Stimulated activated CD4-positive, alpha-beta T cell treated with anti-CD3 and anti-CD28 coated beads, Interleukin-12 subunit alpha, Interleukin-12 subunit beta, amount 100 ng/mL, for 4 hours (primary cell): ENCODE data around the gene BUD23.
"Not testable (repeated sequence)": the region's sequence is repeated elsewhere in the genome, so short reads cannot be mapped to it uniquely, and the experiment has no call there.

Experiments
- DNase-seq: peaks from one replicate; pipeline ENCODE4 v3.0.0-alpha.2; 2020

The BUD23 gene

DNA sequence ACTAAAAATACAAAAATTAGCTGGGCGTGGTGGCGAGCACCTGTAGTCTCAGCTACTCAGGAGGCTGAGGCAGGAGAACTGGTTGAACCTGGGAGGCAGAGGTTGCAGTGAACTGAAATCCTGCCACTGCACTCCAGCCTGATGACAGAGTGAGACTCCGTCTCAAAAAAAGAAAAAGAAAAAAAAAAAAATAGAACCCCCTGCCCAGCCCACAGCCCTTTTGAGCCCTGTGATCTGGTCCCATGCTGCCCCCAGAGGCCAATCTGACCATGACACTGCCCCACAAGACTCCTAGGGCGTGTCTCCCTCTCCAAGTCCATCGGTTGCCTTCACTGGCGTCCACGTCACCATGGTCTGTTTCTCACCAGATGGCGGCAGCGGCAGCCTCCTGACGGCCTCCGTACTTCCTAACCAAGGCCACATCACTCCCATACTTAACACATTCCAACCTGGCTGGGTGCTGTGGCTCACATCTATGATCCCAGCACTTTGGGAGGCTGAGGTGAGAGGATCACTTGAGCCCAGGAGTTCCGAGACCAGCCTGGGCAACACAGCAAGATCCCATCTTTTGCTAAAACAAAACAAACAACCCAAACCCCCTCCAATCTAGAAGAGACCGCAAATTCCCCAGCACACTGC, 18.1 kb downstream of the BUD23 start:
- peak; percentile 31 for DNase-seq

DNA sequence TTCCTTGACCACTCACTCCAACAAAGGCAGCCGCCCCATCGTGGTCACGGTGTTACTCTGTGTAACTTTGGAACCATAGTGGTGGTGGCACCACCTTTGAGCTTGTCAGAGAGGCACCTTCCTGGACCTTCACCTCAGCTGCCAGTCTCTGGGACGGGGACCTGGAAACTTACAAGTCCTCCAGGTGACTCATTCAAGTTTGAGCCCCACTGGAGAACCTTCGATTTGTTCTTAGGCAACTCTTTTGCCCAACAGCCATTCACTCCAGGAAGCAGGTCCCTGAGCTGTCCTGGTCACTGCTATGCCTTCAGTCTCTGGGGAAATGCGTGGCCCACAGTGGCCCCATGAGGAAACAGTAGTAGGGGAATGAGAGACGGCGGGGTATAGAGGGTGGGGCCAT, 18.8 kb downstream of the BUD23 start:
- no peak for DNase-seq

DNA sequence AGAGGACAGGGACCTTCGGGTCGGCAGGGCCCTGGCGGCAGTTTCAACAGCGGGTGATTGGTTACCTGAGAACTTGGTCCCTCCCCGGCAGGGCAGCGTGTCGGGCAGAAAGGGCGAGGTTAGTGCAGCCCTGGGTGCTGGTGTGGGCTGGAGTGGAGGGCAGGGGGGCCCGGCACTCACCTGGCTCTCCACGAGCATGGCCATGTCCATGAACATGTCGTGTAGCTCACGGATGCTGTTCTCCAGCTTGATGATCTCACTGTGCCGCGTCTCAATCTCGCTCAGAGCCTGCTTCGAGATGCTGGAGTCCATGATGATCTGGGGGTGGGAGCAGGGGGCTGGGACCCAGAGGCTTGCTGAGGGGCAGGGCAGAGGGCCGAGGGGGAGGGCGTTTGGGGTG, 19.3 kb downstream of the BUD23 start:
- no peak for DNase-seq

DNA sequence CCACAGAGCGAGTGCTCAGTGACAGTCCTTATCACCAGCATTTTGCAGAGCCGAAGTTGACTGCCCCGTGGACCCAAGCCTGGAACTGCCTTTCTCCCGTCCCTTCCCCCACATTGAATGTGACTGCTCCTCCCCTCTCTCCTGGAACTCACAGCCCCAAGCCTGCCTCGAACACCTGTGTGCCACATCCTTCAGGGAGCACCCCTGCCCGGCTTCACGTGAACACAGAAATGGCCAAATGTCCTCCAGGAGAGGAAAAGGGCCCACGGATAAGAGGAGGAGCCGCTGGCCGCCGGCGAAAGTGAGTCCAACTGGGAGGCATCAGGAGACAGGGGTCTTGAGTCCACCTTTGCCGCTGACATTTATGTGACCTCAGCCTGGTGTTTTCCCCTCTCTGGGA, 19.8 kb downstream of the BUD23 start:
- no peak for DNase-seq

DNA sequence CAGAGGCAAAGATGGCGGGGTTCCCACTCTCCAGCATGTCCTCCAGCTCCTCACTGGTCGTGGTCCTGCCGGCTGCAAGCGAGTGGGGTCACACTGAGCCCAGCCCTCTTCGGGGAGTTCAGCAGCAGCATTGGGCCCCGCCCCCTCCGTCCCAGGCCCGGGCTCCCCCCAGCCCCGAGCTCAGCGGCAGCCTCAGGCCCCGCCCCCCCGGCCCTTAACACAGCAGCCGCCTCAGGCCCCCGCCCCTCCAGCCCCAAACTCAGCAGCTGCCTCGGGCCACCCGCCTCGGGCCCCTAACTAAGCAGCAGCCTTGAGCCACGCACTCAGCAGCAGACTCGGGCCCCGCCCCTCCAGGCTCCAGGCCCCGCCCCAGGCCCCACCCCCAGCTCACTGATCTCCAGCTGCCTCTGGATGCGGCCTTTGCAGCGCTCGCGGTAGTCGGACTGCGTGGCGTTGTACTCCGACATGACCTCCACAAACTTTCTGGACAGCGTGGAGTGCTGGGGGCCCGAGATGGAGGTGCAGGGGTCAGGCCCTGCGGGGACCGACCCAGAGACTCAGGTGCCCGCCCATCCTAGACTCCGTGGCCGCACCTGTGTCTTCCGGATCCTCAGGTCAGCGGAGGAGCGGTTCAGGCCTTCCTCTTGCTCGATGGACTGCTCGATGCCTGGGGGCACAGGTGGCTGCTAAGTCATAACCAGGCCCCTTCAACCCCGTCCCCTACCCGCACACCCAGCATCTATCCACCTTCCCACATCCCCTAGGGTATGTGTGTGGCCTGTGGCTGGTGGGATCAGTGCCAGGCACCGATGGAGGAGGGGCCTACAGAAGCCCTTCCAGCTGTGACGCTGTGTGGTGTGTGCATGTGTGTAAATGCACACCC, 20.6 kb downstream of the BUD23 start:
- peak; percentile 46 for DNase-seq

DNA sequence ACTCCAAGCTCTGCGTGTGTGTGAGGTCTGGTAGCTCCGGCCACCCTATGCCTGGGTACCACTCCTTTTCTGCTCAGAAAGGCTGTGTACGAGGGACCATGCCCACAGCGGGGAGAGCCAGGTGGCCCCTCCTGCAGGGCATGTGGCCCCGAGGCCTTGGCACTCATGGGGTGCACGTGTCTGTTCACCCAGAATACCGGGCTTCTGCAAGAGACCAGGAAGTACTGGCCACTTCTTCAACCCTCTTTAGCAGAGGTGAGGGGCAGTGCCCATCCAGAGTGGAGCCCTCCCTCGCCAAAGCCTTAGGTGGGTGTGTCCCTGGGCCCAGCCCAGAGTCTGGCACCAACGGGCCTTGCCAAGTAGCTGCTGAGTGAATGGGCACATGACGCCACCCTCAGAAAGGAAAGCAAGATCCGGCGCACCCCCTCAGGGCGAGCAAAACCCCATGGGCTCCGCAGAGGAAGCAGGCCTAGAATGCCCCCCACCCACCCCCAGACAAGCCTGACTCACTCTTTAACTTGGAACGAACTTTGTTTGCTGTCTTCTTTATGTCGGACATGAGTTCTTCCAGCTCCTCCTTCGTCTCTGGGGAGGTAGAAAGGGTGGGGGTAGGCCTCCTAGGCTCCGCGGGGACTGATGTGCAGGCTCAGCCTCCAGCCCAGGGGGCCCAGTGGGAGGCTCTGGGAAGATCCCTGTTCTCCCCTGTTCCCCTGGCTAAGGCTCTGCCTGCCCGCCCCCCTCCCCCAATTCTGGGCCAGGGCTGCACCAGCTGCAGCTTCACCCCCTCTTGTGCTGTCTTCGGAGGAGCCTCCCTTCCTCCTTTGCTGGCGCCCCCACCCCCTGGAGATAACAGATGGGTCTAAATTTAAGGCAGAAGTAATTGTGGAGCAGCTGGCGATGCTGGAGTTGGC, 21.5 kb downstream of the BUD23 start:
- no peak for DNase-seq

DNA sequence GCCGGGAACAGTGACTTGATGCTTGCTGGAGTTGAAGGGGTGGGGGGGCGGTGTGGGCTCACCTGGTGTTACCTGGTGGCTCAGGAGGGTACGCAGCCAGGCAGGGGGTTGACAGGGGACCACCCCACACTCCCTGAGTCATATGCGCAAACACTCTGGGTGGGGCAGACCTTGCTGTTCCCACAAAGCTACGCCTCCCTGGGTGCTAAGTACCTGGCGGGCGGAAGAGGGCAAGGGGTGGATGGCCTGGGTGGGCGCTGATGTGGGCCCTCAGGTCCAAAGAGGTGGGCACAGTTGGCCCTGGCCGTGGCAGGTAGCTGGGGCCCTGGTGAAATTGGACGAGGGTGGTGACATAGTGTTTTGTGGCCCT, 22.1 kb downstream of the BUD23 start:
- DNase-seq = no peak

DNA sequence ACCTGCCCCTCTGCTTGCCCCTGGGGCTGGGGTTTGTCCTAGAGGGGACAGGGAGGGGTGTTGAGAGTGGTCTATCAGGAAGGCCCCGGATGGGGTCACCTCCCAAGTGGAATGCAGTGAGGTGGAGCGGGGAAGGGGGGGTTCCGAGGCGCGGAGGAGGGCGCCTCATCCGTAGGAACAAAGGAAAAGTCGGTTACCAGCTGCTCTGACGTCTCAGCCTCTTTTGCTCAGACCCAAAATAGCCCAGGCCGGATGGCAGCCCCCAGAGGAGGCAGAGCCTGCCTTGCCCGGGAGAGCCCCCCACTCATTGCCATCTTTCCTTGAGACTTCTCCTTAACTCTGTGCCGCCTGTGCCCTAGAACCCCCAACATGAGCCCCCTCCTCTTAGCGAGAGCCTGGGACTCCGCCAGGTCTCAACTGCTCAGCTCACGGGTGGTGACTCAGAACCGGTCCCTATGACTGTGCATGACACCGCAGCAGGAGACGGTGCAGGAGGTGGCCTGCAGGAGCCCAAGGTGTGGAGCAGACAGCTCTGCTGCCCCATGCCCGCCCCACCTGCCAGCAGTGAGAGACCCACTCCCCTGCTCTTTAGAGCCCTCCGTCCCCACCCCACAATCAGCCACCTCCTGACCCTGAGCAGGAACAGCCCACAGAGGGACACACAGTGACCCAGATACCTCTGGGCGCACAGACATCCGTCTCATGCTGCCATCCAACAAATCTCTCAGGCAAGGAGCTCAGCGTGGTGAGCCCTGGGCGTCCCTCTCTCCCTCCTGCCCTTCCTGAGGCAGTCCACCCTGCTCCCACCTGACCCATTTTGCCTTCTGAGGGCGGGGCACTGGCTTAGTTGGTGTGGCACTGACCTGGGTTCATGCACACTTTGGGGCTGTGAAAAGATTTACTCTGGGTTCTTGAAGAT, 23.0 kb downstream of the BUD23 start:
- peak; percentile 33 for DNase-seq

DNA sequence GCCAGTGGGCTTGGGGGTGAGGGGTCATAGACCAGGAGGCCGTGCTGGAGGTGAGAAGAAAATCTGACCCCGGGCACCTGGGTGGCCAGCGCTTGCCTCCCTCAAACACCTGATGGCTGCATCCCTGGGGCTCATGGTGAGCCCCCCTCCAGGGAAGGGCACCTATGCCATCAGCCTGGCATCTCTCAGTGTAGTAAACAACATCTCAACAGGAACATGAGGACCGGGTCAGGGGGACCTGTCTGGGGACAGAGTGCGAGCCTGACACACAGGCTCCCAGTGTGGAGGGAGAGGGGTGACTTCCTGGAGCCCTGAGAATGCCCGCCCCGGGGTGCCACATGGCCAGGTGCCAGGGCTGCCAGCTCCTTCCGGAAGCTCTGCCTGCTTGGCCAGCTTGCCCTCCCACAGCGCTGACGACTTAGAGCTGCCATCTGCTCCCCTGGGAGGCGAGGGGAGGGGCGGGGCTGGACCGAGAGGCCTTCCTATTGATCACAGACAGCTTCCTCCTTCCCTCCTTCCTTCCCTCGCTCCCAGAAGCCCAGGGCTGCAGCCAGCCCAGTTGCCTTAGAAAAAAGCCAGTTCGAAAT, 23.7 kb downstream of the BUD23 start:
- DNase-seq = no peak

DNA sequence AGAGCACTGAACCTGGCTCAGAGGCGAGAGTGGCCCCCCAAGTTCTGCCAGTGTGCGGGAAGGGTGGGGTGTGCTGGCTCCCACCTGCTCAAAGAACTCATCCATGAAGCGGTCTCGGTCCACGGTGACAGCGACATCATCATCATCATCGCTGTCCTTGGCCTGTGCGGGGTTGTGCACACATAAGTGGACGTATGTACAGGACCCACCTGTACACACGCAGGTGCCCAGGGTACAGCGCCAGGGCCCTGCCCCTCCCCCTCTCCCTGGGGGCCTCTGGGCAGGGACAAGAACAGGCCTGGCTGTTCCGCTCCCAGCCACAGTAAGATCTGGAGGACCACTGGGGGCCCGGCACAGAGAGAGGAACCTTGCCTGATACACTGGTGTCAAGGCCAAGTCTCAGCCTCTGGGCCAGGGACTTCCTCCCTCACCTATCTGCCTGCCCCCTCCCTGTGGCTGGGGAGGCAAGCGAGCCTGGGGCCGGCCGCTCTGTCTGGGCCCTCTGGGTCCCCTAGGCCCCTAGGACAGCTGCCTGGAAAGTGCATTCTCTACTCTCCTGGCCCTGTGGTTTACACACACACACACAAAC, 25.7 kb downstream of the BUD23 start:
- no peak for DNase-seq

DNA sequence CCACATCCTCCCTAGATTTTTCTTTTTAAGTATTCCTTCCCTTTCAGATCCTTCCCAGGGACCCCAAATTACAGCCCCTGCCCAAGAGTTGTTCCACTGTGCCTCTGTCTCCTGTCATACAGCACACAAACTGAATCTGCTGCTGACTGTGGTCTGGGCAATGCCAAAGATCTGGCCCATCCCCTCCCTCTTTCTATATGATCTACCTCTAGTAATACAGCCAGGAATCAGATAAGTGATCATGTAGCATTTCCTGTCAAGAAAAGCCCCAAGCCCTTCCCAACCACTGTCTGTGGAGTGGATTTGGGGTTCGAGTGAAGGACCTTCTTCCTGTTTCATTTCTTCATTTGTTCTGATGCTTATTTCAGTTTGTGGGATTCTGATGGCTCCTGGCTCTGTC, 29.4 kb downstream of the BUD23 start:
- no peak for DNase-seq

DNA sequence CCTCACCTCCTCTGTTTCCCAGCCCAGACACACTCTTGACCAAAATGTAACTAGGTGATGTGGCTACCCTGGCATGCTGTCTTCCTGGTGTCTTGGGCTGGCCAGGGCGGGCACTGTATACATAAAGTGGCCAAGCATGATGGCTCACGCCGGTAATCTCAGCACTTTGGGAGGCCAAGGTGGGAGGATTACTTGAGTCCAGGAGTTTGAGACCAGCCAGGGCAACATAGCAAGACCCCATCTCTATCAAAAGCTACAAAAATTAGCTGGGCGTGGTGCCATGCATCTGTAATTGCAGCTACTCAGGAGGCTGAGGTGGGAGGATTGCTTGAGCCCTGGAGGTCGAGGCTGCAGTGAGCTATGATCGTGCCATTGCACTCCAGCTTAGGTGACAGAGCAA, 29.9 kb downstream of the BUD23 start:
- DNase-seq = not testable (repeated sequence)

DNA sequence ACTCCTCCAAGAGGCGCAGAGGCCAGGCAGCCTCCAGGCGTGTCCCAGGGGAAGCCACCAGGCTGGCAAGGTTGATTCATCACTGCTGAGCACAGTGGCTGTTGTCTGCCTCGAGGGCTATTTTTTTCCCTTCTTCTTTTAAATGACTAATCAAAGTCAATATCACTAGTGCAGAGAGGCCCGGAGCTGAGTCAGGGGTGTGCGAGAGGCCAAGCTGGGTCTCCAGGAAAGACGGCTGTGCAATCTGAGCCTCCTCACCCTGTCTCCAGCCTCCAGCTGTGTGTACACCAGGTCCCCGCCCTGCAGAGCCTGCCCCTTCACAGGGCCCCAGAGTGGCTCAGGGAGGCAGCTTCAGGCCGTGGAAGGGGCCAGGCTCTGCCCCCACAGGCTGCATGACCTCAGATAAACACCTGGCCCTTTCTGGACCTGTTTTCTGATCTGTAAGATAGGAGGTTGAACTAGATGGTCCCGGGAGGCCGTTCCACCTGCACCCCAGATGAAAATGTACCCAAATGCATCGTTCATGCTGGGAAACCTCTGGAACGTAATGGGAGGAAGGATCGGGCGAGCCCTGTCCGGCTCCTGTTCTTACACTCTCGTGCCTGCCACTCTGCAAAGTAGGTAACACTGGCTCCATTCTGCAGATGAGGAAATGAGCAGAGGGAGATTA, 32.4 kb downstream of the BUD23 start:
- DNase-seq = peak; percentile 52

DNA sequence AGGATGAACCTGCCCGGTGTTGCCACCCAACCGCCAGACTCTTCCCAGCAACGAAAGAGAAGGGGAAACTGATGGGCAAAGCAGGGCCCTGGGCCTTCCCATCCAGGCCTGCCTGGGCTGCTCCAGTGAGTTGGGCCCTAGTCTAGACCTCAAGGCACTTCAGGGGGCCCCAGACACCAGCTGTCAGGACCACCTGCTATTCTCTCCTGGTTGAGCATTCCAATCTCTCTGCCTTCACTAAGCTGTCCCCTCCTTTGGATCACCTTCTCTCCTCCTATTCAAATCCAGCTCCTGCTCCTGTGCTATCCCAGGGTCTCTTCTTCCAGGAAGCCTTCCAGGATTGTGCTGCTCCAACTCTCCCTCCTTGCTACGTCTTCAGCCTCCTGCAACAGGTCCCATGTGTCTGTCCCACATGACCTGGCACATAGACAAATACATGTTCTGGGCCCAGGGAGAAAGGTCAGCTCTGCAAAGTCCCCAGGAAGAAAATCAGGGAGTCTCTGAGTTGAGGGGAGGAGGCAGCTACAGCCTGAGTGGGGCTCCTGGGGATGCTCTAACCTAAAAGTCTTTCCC, 33.0 kb downstream of the BUD23 start:
- no peak for DNase-seq

DNA sequence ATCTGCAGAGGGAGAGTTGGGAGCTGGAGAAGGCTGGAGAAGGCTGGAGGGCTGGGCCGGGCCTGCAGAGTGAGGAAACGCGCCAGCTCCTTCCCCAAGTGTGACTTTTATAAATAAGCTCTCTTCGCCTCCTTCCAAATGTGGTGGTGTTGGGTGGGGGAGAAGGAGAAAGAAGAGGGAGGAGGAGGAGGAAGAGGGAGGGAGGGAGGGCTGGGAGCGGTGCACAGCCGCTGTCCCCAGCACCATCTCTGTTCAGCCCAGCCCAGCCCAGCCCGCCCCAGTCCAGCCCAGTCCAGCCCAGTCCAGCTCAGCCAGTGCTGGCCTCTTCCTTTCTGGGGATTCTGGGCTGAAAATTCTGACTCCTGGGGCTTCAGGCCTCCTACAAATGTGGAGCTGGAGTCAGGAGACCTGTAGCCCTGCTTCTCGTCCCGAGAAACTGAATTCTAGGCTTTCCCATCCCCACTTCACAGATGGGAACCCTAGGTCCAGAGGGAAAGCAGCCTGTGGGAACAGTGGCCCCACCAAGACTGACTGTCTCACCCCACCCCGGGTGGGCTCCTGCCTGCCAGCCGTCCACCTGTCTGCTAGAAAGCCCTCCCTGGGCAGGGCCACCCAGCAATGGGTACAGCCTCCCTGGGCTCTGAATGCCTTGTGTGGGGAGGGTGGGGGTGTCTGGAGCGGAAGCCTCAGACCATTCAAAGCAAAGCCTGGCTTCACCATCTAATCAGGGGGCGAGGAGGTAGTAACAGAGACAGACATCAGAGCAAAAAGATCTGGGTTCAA, 33.8 kb downstream of the BUD23 start:
- no peak for DNase-seq

DNA sequence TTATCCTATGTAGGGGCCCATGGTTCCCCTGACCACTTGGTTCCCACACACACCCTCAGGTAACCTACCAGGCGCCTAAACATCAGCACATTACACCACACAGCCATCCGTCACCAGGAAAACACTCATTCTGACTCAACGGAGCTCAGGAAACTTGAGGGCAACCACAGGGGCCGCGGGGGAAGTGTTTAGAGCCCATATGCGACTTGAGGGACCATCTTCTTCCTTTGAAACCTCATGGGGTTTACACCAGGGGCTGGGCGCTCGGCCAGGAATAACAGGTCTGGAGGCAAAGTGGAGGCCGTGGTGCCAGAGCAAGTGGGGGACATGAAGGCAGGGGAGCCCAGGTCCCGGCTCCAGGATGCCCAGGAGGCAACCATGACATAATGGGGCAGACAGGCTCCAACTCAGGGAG, 34.6 kb downstream of the BUD23 start:
- DNase-seq = peak; percentile 68

DNA sequence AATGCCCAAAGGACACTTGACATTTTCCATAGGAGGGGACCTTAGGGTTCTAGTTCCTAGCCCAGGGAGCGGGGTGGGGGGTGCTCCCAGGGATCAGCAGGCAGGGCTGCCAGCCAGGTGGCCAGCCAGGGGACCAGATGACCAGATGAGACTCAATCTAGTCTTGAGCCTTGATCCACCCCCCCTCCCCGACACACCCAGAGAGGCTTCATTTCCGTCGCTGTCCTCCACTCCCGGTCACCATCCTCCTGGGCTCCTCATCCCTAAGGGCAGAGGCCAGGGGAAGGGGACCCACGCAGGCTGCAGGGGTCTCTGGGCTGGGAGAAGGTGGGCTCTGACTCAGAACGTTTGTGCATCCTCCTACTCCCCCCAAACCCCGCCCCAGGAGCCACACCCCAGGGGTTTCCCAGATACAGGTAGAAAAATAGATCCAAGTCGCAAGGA, 35.1 kb downstream of the BUD23 start:
- no peak for DNase-seq

DNA sequence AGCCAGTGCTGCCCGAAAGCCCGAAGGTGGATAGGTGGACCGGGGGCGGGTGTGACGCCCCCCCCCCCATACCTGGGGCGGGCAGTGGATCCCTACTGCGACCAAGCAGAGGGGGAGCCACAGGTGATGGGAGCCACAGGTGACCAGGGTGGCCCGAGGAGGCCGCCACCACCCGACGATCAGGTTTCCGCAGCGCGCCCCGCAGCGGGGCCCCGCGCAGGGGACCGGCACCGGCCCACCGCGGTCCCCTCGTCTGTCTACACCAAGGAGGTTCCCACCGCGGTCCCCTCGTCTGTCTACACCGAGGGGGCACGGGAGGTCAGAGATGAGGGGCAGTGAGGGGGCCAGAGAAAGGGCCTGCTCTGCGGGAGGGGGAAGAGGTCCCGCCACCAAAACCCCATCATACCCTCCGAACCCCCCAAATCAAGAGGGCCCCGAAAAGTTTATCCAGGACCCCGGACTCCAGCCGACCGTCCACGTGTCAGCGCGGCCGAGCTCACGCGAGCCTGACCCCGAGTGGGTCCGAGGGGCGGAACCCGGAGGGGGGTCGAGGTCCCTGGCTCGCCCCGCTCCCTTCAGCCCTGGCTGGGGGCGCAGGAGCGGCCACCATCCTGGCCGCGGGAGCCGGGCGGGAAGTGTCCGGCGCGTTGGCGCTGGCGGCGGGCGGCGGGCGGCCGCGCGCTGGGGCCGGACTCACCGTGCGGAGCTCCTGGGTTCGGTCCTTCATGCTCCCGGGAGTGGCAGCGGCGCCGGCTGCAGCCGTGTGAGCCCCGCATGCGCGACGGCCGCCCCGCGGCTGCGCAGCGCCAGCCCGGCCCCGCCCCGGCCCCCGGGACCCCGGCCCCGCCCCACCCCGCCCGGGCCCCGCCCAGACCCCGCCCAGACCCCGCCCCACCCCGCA, 35.8 kb downstream of the BUD23 start, which contains the start of gene STX1A:
Gene STX1A, minus strand, starts transcription at position 765 of the 901 bp plus-strand sequence. Its CDS starts 38 bp downstream, at position 727.
- DNase-seq = peak; percentile 67
